ENCODE measurements around the gene ESAM.
A peak's percentile ranks its signal among the peaks of the same experiment; 100 is the strongest.
"Not testable (repeated sequence)": the region's sequence is repeated elsewhere in the genome, so short reads cannot be mapped to it uniquely, and the experiment has no call there.

ESAM gene

DNA sequence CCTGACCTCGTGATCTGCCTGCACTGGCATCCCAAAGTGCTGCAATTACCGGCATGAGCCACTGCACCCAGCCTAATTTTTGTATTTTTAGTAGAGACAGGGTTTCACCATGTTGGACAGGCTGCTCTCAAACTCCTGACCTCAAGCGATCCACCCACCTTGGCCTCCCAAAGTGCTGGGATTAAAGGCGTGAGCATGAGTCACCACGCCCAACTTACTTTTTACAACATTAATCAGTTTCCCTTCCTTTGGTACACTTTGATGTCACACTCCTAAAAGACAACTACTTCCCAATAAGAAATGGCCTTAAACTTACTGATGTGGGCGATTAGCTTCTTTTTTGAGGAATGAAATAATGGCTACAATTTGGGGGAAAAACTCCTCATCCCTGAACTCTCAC is 8.9 kb upstream of the ESAM start:
- not testable (repeated sequence) for DNase-seq

- no peak for DNase-seq
These were observed 8.0 kb upstream of the ESAM start for GRCh38 chr11:124769806-124770774.

DNA sequence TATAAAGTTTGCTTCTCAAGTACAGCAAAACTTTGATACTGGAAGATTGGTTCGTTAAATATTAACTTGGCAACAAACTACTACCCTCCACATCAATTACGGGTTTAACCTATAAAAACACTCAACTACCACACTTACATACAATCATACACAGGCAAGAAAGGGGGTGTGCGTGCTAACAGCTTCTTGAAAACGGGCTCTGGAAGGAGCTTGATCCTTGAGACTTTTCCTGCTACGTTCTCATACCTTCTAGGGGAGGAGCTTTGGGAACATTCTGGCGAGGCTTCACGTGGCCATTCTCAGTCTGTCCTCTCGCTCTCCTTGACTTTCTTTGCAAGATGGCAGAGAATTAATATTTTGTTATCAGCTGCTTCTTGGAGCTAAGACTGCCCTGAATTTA is 6.8 kb upstream of the ESAM start:
- DNase-seq: no peak

DNA sequence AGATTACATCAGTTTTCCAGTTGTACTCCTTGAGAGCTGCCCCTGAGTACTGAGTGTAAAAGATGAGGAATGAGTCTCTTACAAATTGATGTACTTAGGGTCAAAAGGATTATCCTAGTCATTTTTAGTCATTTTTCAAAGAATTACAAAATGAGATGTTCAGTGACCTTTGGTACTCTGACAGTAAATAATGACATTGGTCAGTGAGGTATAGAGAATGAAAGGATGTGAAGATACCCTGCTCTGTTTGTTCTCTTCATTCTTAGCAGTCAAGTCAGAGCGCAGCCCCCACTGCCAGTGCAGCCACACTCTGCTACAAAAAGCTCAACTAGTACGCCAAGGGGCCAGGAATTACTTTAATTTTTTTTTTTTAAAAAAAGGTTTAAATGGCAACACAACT is 4.1 kb upstream of the ESAM start:
- DNase-seq: peak; percentile 81

GRCh38 chr11:124763156-124763947 is 1.3 kb upstream of the ESAM start:
- DNase-seq: peak; percentile 98

DNA sequence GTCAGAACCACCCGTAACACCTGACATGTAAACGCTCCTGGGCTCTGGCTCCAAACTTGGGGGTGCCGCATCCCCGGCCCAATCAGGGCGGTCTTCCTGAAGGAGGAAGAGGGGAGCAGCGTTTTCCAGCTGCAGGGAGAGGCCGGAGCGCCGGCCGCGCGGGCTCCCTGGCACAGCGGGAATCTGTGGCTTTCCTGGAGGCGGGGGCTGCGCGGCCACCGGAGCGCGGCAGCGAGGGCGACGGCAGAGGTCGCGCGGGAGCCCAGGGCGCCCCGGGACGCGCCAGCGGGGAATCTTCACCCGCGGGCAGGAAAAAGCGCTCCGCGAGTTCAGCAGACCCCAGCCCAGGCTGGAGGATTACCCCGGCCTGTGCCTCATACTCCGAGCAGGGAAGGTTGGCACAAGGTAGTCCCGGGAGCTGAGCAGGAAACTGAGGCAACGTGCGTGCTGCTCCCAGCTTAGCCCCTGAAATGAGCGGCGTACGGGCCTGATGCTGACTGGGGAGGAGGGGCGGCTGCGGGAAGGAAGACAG is 600 bp upstream of the ESAM start:
- DNase-seq: no peak

DNA sequence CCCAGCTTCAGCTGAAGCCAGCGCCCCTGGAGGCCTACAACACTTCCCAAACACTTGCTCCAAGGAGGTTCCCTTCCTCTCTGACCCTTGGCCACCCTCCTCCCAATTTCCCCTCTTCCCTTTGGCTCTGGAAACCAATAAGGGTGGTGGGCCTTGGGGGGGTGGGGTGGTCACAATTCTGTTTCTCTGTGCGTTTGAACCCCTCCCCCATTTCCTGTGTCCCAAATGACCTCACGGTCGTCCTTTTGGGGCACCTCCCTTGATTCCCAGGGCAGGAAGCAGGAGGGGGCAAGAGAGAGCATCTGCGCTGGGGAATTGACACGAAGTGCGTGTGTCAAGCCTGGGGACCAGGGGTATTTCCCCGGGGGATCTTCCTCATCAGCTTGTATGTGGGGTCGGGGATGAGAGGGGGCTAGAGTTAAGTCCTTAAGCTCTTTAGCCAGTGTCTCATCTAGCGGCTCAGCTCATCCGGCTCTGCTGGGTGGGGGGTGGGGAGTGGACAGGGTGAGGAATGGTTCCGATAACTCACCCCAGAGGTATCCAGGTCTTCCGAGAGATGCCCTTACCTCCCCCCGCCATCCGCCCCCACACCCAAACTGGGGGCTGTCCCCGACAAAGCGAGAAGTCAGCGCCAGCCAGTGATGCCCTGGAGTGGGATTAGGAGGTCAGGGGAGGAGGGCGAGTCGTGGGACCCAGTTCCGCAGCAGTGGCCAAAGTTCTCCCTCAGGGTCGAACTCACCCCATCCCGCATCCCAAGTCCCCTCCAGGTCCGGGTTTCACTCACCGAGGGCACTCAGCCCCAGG is 587 bp downstream of the ESAM start:
- DNase-seq: no peak

DNA sequence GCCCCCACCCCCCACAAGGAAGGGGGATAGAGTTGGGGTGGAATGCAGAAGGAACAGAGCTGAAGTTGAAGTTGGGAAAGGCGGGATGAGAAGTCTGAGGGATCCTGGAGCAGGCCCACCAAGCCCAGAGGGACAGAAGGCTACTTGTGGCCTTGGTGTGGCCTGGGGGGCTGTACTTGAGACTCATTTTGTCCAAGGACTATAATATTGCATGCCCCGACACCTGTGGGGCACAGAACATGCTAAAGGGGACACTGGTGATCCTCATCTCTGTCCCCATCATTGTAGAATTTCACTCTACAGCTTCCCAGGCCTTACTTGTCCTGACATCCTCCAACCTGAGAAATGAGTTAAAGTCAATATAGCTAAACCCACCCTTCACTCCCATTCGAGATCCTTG is 1.3 kb downstream of the ESAM start:
- DNase-seq: no peak

DNA sequence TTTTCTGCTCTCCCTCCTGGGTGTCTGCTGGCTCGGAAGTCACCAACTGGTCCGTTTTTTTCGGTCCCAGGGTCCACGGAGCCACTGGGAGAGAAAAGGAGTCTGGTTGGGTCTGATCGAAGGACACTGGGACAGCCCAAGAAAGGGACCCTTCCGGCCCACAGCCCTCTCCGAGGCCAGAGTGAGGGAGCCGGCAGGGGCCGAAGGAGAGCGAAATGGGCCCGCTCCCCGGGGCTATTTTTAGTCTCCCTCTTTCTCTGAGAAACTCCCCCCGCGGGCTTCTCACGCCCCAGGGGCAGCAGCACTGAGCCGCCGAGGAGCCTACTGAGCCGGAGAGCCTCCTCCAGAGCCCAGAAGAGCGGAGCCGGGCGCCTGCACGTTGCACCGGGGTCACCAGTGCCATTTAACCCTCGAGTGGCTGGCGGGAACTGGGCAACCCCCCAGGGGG is 1.9 kb downstream of the ESAM start:
- no peak for DNase-seq

DNA sequence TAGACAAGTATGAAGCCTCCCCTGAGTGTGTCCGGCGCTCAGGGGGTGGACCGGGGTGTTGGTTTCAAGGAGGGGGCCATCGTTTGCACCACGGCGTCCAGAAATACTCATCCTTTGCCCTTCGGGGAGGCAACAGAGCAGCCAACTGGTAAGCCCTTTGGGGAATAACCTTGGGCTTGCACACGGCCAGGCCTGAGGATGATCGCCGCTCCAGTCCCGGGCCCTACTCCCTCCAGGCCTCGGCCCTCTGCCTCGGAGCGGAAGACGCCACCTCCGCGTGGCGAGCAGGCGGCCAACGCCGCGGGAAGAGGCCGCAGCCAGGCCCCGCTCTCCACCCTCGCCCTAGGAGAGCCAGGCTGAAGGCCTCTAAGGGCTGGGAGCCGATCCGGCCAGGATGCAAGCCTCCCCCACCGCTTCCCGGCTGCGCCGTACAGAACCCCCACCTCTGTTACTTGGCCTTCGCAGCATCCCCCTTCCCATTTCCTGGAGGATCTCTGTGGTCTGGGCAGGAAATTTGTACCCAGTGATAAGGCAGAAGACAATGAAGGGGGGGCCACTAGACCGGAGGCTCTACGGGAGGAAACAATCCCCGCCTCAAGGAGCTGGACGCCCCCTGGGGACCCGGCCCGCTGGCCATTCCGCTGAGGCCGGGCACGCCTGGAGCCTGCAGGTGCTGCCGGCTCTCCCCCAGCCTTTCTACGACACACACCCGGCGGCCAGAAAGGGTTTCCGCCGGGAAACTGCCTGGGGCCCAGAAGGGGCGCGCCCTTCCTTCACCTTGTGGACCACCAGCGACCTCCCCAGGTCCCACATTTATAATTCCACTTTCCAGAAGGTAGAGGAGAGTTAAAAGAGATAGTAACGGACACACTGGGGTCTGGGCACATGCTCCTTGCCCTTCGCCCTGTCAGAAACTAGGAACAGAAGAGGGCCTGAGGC is 2.6 kb downstream of the ESAM start:
- DNase-seq: no peak

GRCh38 chr11:124758355-124759265 is 3.5 kb downstream of the ESAM start:
- DNase-seq: peak; percentile 31

DNA sequence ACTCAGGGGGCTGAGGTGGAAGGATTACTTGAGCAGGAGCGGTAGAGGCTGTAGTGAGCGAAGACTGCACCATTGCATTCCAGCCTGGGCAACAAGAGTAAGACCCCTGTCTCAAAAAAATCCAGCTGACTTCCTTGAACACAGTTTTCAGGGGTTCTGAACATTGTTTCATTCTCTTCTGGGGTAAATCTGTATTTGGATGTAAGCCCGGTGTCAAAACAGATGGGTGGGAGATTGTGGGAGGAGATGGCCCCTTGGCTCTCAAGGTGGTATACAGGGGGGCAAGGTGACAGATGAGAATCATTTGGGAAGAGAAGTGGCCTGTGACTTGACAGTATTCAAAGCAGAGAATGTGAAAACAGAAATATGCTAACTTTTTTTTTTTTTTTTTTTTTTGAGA is 4.8 kb downstream of the ESAM start:
- no peak for DNase-seq

DNA sequence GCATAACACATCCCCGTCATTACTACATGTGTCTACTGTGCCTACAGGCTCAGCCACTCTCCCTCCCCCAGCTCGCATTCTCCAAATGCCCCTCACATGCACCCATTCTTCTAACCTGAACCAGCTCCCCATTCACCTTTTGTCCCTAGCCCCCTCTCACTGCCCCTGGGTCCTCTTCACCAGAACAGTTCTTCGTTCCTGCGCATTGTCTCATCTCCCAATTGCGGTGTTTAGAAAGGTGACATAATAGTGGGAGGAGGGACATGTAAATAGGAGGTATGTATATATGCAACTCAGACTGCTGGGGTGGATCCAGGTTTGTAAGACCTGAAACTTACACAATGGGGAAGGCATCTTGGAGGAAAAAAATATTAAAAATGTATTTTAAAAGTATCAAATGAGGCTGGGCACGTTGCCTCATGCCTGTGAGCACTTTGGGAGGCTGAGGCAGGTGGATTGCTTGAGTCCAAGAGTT is 5.3 kb downstream of the ESAM start:
- DNase-seq: no peak

DNA sequence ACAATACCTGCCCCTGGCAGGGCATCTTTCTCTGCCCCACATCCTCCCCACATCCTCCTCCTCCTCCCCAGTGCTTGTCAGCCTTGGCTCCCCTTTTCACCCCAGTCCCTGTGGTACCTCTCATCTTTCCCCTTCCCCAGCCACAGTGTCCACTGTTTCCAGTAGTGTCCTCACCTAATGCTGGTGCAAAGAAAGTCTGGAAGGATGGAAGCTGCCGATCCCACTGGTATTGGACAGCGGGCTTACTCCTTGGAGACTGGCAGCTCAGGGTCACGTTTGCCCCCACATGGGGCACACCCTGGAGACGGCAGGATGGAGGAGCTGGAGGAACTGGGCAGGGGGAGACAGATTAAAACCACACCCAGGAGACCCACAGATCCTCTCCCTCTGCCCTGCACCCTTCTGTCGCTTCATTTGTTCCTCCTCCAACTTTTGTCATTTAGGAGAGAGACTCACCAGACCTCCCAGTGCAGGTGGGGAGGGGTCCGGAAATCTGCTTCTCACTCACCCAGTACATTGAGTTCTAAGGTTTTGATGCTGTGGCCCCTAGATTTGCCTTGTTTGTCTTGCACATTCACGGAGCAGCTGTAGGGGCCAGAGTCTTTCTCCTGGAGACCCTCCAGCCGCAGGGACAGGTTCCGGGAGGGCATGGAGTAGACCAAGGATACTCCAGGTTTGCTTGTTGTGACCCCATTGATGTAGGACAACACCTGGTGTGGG is 5.9 kb downstream of the ESAM start:
- no peak for DNase-seq

DNA sequence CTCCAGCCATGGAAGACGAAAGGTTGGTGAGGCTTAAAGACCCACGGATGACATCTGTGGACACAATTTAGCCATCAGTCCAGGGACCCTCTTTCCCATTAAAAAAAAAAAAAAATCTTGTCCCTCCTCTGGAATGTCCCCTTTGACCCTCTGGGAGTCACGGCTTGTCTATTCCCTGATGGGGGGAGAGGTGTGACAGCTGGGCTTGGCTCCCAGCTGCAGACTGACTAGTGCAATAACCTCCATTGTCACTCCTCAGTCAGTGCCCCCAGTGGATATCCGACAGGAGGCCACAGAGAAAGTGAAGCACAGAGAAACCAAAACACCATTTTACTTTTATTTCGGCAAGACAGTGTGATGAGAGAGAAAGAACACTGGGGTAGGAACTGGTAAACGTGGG is 7.4 kb downstream of the ESAM start:
- DNase-seq: no peak

DNA sequence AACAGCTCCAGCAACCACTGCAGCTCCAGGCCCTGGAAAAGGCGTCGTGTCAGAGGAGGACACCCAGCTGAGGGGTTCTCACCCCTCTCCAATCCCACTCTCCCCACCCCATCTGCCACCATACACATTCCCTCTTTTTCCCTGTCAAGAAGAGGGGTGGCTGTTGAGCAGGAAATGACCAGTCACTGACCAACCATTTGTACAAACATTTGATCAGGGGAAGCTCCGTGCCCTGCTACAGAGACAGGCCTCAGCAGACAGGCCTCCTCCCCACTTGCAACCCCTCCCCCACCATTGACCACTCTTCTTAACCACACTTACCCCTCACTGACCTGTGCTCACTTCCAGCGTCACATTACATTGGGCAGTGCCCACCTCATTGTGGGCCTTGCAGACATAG is 7.8 kb downstream of the ESAM start:
- DNase-seq: no peak

DNA sequence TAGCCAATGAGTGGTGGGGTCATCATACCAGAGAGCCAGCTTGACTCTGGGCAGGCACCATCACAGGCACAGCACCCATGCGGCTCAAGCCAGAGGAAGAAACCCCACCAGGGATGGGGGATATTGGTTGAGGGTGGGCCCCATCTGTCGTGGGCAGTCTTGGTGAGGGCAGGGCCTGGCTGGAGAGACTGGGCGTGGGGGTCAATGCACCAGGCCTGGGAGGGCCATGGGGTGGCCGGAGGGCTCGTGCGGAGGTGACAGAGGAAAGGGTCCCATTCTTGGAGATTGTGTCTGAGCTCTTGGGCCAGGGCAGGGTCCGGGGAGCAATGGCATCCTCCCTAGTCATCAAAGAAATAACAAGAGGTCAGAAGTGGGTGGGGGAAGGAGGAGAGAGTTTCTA is 8.5 kb downstream of the ESAM start:
- no peak for DNase-seq

DNA sequence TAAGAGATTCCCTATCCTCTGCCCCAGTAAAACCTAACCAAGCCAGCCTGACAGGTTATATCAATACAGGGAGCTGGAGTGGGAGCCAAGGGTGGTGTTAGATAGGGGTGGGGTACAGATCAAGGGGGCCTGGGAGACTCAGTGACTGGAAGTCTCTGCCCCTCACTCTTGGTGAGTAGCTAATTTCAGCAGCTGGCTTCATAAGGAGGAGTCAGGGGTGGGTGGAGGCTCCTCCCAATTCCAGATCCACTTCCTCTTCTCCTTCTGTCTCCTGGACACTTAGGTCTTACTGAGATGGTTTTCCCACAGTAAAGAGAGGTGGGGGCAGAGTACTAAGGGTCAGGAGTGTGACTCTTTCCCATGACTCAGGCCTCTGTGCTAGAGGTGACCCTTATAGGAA is 8.9 kb downstream of the ESAM start:
- no peak for DNase-seq

- no peak for DNase-seq
These were observed 9.5 kb downstream of the ESAM start for GRCh38 chr11:124752471-124753102.

Measured in kidney glomerular epithelial cell (primary cell).